ENCODE measurements around the gene CWC22.

CWC22 gene

DNA sequence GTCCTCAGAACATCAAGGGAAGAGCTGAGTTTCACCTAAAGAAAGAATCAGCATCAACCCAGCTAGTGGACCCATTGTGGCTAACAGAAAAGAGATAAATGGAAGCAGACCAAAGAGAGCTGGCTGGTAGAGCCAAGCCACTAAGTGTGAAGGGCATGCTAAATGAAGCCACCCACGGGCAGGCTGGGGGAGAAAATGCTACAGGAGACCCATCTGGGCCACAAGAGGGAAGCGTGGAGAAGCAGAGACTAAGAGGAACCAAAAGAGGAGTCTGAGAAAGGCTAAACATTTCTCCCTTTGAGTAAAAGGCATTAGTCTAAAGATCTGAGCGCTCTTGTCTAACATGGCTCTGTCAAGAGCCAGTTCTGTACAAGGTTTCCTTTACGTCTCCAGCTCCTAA is 15.8 kb downstream of the CWC22 start:
- no peaks in the 10 kb centered on the region for H3F3A ChIP-seq (ENCODE audit: insufficient read depth)
- H3K79me2 ChIP-seq (ENCODE audit: insufficient read depth, low read length) = peaks cover 60% of the 10 kb centered on the region
- H3K9ac ChIP-seq (ENCODE audit: low read length) = no peak overlapping the region
- no peak overlapping the region for H3K4me2 ChIP-seq (ENCODE audit: low read depth, low read length, poor library complexity, severe bottlenecking)
- H3K9me2 ChIP-seq (replicated peaks; ENCODE audit: insufficient read depth, low read length) = no peaks in the 10 kb centered on the region
- H3K36me3 ChIP-seq (ENCODE audit: low read length) = peaks cover 51% of the 10 kb centered on the region
- no peaks in the 10 kb centered on the region for H3K27me3 ChIP-seq (ENCODE audit: low read length)
- no peak overlapping the region for H3K27ac ChIP-seq (ENCODE audit: low read depth, low read length)
- H4K20me1 ChIP-seq (ENCODE audit: low read depth, low read length) = peaks cover 21% of the 10 kb centered on the region; the same call in 1 of the 2 replicates
- no peaks in the 10 kb centered on the region for H3K9me3 ChIP-seq (ENCODE audit: insufficient read depth, low read length)
- H3K4me3 ChIP-seq (ENCODE audit: insufficient read depth, low read length, poor library complexity, severe bottlenecking) = no peak overlapping the region
- TF ChIP-seq EZH2phosphoT487 (conservative IDR thresholded peaks at IDR 0.05; ENCODE audit: low read length) = no peak
- TF ChIP-seq, protein P1, sequence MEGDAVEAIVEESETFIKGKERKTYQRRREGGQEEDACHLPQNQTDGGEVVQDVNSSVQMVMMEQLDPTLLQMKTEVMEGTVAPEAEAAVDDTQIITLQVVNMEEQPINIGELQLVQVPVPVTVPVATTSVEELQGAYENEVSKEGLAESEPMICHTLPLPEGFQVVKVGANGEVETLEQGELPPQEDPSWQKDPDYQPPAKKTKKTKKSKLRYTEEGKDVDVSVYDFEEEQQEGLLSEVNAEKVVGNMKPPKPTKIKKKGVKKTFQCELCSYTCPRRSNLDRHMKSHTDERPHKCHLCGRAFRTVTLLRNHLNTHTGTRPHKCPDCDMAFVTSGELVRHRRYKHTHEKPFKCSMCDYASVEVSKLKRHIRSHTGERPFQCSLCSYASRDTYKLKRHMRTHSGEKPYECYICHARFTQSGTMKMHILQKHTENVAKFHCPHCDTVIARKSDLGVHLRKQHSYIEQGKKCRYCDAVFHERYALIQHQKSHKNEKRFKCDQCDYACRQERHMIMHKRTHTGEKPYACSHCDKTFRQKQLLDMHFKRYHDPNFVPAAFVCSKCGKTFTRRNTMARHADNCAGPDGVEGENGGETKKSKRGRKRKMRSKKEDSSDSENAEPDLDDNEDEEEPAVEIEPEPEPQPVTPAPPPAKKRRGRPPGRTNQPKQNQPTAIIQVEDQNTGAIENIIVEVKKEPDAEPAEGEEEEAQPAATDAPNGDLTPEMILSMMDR (IDR thresholded peaks at IDR 0.05; ENCODE audit: insufficient read depth, low read length, poor library complexity, severe bottlenecking) = no peak
- no peak overlapping the region for H2AFZ ChIP-seq (ENCODE audit: low read depth, low read length, severe bottlenecking)

- Histone ChIP-seq H3K9ac (ENCODE audit: low read length) (no peak overlapping the region), H3K9me3 (ENCODE audit: insufficient read depth, low read length) (no peaks in the 10 kb centered on the region), H2AFZ (ENCODE audit: low read depth, low read length, severe bottlenecking) (no peak overlapping the region), H3K4me2 (ENCODE audit: low read depth, low read length, poor library complexity, severe bottlenecking) (no peak overlapping the region), H3K27ac (ENCODE audit: low read depth, low read length) (no peak overlapping the region), H3F3A (ENCODE audit: insufficient read depth) (no peaks in the 10 kb centered on the region), H3K79me2 (ENCODE audit: insufficient read depth, low read length) (peaks cover 55% of the 10 kb centered on the region), H3K36me3 (ENCODE audit: low read length) (peaks cover 57% of the 10 kb centered on the region), H3K4me3 (ENCODE audit: insufficient read depth, low read length, poor library complexity, severe bottlenecking) (no peak overlapping the region), H3K27me3 (ENCODE audit: low read length) (no peaks in the 10 kb centered on the region), H4K20me1 (ENCODE audit: low read depth, low read length) (peaks cover 16% of the 10 kb centered on the region; the same call in 1 of the 2 replicates), H3K9me2 (replicated peaks; ENCODE audit: insufficient read depth, low read length) (no peaks in the 10 kb centered on the region)
- TF ChIP-seq, protein P1 (IDR thresholded peaks at IDR 0.05; ENCODE audit: insufficient read depth, low read length, poor library complexity, severe bottlenecking) = no peak
- TF ChIP-seq EZH2phosphoT487 (conservative IDR thresholded peaks at IDR 0.05; ENCODE audit: low read length) = no peak
Measured at GRCh38 chr2:179990676-179991317, 16.3 kb downstream of the CWC22 start.

GRCh38 chr2:179987916-179988315 is 19.2 kb downstream of the CWC22 start:
- Histone ChIP-seq H3K27ac (ENCODE audit: low read depth, low read length) (no peak overlapping the region), H3K4me3 (ENCODE audit: insufficient read depth, low read length, poor library complexity, severe bottlenecking) (no peak overlapping the region), H3K4me2 (ENCODE audit: low read depth, low read length, poor library complexity, severe bottlenecking) (no peak overlapping the region), H2AFZ (ENCODE audit: low read depth, low read length, severe bottlenecking) (no peak overlapping the region), H3K9ac (ENCODE audit: low read length) (no peak overlapping the region), H3F3A (ENCODE audit: insufficient read depth) (no peaks in the 10 kb centered on the region), H3K36me3 (ENCODE audit: low read length) (peaks cover 66% of the 10 kb centered on the region), H3K27me3 (ENCODE audit: low read length) (no peaks in the 10 kb centered on the region), H3K9me3 (ENCODE audit: insufficient read depth, low read length) (no peaks in the 10 kb centered on the region), H4K20me1 (ENCODE audit: low read depth, low read length) (peaks cover 5% of the 10 kb centered on the region; the same call in 1 of the 2 replicates), H3K9me2 (replicated peaks; ENCODE audit: insufficient read depth, low read length) (no peaks in the 10 kb centered on the region), H3K79me2 (ENCODE audit: insufficient read depth, low read length) (peaks cover 27% of the 10 kb centered on the region)
- no peak for TF ChIP-seq EZH2phosphoT487 (conservative IDR thresholded peaks at IDR 0.05; ENCODE audit: low read length)
- TF ChIP-seq, protein P1 (IDR thresholded peaks at IDR 0.05; ENCODE audit: insufficient read depth, low read length, poor library complexity, severe bottlenecking) = no peak
